Activated T-helper 2 cell treated with anti-CD3 and anti-CD28 coated beads, Interferon-gamma antibody, Interleukin-2, Interleukin-4, amounts not matched to agents 10 μg/mL and 5 μg/mL and 100 μg/mL, durations not matched to agents 14 hours and 24 hours and 36 hours (primary cell): ENCODE data around the gene EYS. TPM values are rescaled to one million over a fixed set of nuclear protein-coding genes. Genes with fewer than 3 reads are reported as not detected.

Source experiments
- DNase-seq: peaks from one replicate; pipeline ENCODE4 v3.0.0; 2021; ENCODE audit warnings: low spot score
- H3K27ac Mint-ChIP-seq: one replicate; pipeline ENCODE4 v1.8.0; 2021; ENCODE audit warnings: mixed read lengths
- H3K27me3 Mint-ChIP-seq: one replicate; pipeline ENCODE4 v1.8.0; 2021; ENCODE audit warnings: low read depth, mixed read lengths
- H3K36me3 Mint-ChIP-seq: one replicate; pipeline ENCODE4 v1.8.0; 2021; ENCODE audit warnings: low read depth, mixed read lengths
- H3K4me1 Mint-ChIP-seq: one replicate; pipeline ENCODE4 v1.8.0; 2021; ENCODE audit warnings: low read depth, mixed read lengths
- H3K4me3 Mint-ChIP-seq: one replicate; pipeline ENCODE4 v1.8.0; 2021; ENCODE audit warnings: low read depth, mild to moderate bottlenecking, moderate library complexity, mixed read lengths
- H3K9me3 Mint-ChIP-seq: one replicate; pipeline ENCODE4 v1.8.0; 2021; ENCODE audit warnings: mixed read lengths
- intact Hi-C: fragments of 100-400 bp; cut with micrococcal nuclease; formaldehyde crosslinking; loops from one replicate; pipeline ENCODE4 v1.15.1; 2023
- total RNA-seq: library from RNA; stranded (reverse); gene quantifications from 2 replicates; pipeline ENCODE4 v1.2.3, GENCODE V29; 2022

EYS gene
- total RNA-seq, 1 donor from 2014 or later = not detected

GRCh38 chr6:64590965-64591675, 1115.9 kb downstream of the EYS start:
- Mint-ChIP-seq H3K27me3 (no peaks in the 10 kb centered on the region), H3K4me3 (no peak overlapping the region), H3K36me3 (no peaks in the 10 kb centered on the region), H3K4me1 (no peaks in the 10 kb centered on the region), H3K27ac (no peak overlapping the region), H3K9me3 (peaks cover 35% of the 10 kb centered on the region)
- DNase-seq = no peak
- intact Hi-C loops = no loop called here

- no peaks in the 10 kb centered on the region for H3K36me3 Mint-ChIP-seq
- H3K9me3 Mint-ChIP-seq = peaks cover 24% of the 10 kb centered on the region
- DNase-seq = no peak
- no peak overlapping the region for H3K4me3 Mint-ChIP-seq
- intact Hi-C loops = no loop called here
- no peaks in the 10 kb centered on the region for H3K27me3 Mint-ChIP-seq
- no peaks in the 10 kb centered on the region for H3K4me1 Mint-ChIP-seq
- no peak overlapping the region for H3K27ac Mint-ChIP-seq
Observed at GRCh38 chr6:64589961-64590360, 1117.1 kb downstream of the EYS start.

- no peak overlapping the region for H3K4me3 Mint-ChIP-seq
- no peaks in the 10 kb centered on the region for H3K4me1 Mint-ChIP-seq
- H3K27ac Mint-ChIP-seq = no peak overlapping the region
- H3K36me3 Mint-ChIP-seq = no peaks in the 10 kb centered on the region
- H3K9me3 Mint-ChIP-seq = peaks cover 20% of the 10 kb centered on the region
- intact Hi-C loops = no loop called here
- H3K27me3 Mint-ChIP-seq = no peaks in the 10 kb centered on the region
- DNase-seq = no peak
Observed at GRCh38 chr6:64580346-64580745, 1126.7 kb downstream of the EYS start.

GRCh38 chr6:64553249-64553786, 1153.7 kb downstream of the EYS start:
- no peaks in the 10 kb centered on the region for H3K36me3 Mint-ChIP-seq
- H3K4me3 Mint-ChIP-seq = no peak overlapping the region
- intact Hi-C loops = no loop called here
- no peak for DNase-seq
- peaks cover 17% of the 10 kb centered on the region for H3K9me3 Mint-ChIP-seq
- H3K27me3 Mint-ChIP-seq = no peaks in the 10 kb centered on the region
- H3K27ac Mint-ChIP-seq = no peak overlapping the region
- H3K4me1 Mint-ChIP-seq = no peaks in the 10 kb centered on the region

GRCh38 chr6:64547594-64548268, 1159.3 kb downstream of the EYS start:
- H3K27ac Mint-ChIP-seq = no peak overlapping the region
- no peak for DNase-seq
- H3K9me3 Mint-ChIP-seq = peaks cover 32% of the 10 kb centered on the region
- H3K4me1 Mint-ChIP-seq = no peaks in the 10 kb centered on the region
- H3K36me3 Mint-ChIP-seq = no peaks in the 10 kb centered on the region
- H3K4me3 Mint-ChIP-seq = no peak overlapping the region
- H3K27me3 Mint-ChIP-seq = no peaks in the 10 kb centered on the region
- intact Hi-C loops = no loop called here

GRCh38 chr6:64539917-64540316, 1167.1 kb downstream of the EYS start:
- Mint-ChIP-seq H3K9me3 (peaks cover 25% of the 10 kb centered on the region), H3K27ac (no peak overlapping the region), H3K27me3 (no peaks in the 10 kb centered on the region), H3K36me3 (no peaks in the 10 kb centered on the region), H3K4me1 (no peaks in the 10 kb centered on the region), H3K4me3 (no peak overlapping the region)
- no peak for DNase-seq
- intact Hi-C loops = no loop called here

GRCh38 chr6:64538722-64539121, 1168.3 kb downstream of the EYS start:
- H3K27ac Mint-ChIP-seq = no peak overlapping the region
- H3K4me1 Mint-ChIP-seq = no peaks in the 10 kb centered on the region
- H3K9me3 Mint-ChIP-seq = peaks cover 19% of the 10 kb centered on the region
- intact Hi-C loops = no loop called here
- no peak overlapping the region for H3K4me3 Mint-ChIP-seq
- no peak for DNase-seq
- H3K36me3 Mint-ChIP-seq = no peaks in the 10 kb centered on the region
- H3K27me3 Mint-ChIP-seq = no peaks in the 10 kb centered on the region

- H3K9me3 Mint-ChIP-seq = peaks cover 14% of the 10 kb centered on the region
- no peak overlapping the region for H3K27ac Mint-ChIP-seq
- no peaks in the 10 kb centered on the region for H3K27me3 Mint-ChIP-seq
- intact Hi-C loops = no loop called here
- H3K36me3 Mint-ChIP-seq = no peaks in the 10 kb centered on the region
- no peak for DNase-seq
- H3K4me1 Mint-ChIP-seq = no peaks in the 10 kb centered on the region
- H3K4me3 Mint-ChIP-seq = no peak overlapping the region
Observed at GRCh38 chr6:64527899-64528298, 1179.1 kb downstream of the EYS start.

- peaks cover 20% of the 10 kb centered on the region for H3K9me3 Mint-ChIP-seq
- H3K4me3 Mint-ChIP-seq = no peak overlapping the region
- no peaks in the 10 kb centered on the region for H3K36me3 Mint-ChIP-seq
- H3K4me1 Mint-ChIP-seq = no peaks in the 10 kb centered on the region
- H3K27ac Mint-ChIP-seq = no peak overlapping the region
- intact Hi-C loops = no loop called here
- DNase-seq = no peak
- no peaks in the 10 kb centered on the region for H3K27me3 Mint-ChIP-seq
Observed at GRCh38 chr6:64522859-64523258, 1184.2 kb downstream of the EYS start.

- Mint-ChIP-seq H3K9me3 (peaks cover 15% of the 10 kb centered on the region), H3K4me1 (no peaks in the 10 kb centered on the region), H3K4me3 (no peak overlapping the region), H3K27me3 (no peaks in the 10 kb centered on the region), H3K36me3 (no peaks in the 10 kb centered on the region), H3K27ac (no peak overlapping the region)
- no peak for DNase-seq
- intact Hi-C loops = no loop called here
Observed at GRCh38 chr6:64520050-64520449, 1187.0 kb downstream of the EYS start.

GRCh38 chr6:64516393-64516792, 1190.6 kb downstream of the EYS start:
- peaks cover 14% of the 10 kb centered on the region for H3K9me3 Mint-ChIP-seq
- no peak overlapping the region for H3K27ac Mint-ChIP-seq
- H3K4me3 Mint-ChIP-seq = no peak overlapping the region
- no peaks in the 10 kb centered on the region for H3K4me1 Mint-ChIP-seq
- no peaks in the 10 kb centered on the region for H3K36me3 Mint-ChIP-seq
- intact Hi-C loops = no loop called here
- H3K27me3 Mint-ChIP-seq = no peaks in the 10 kb centered on the region
- no peak for DNase-seq

- Mint-ChIP-seq H3K9me3 (peaks cover 9% of the 10 kb centered on the region), H3K36me3 (no peaks in the 10 kb centered on the region), H3K4me1 (no peaks in the 10 kb centered on the region), H3K27ac (no peak overlapping the region), H3K4me3 (no peak overlapping the region), H3K27me3 (no peaks in the 10 kb centered on the region)
- intact Hi-C loops = no loop called here
- no peak for DNase-seq
Observed at GRCh38 chr6:64507661-64508060, 1199.4 kb downstream of the EYS start.

GRCh38 chr6:64505312-64505711, 1201.7 kb downstream of the EYS start:
- Mint-ChIP-seq H3K27me3 (no peaks in the 10 kb centered on the region), H3K27ac (no peak overlapping the region), H3K36me3 (no peaks in the 10 kb centered on the region), H3K4me3 (no peak overlapping the region), H3K4me1 (no peaks in the 10 kb centered on the region), H3K9me3 (peaks cover 12% of the 10 kb centered on the region)
- no peak for DNase-seq
- intact Hi-C loops = no loop called here
